ENCODE measurements around the gene CD59.
"Not testable (repeated sequence)": the region's sequence is repeated elsewhere in the genome, so short reads cannot be mapped to it uniquely, and the experiment has no call there.

The CD59 gene

DNA sequence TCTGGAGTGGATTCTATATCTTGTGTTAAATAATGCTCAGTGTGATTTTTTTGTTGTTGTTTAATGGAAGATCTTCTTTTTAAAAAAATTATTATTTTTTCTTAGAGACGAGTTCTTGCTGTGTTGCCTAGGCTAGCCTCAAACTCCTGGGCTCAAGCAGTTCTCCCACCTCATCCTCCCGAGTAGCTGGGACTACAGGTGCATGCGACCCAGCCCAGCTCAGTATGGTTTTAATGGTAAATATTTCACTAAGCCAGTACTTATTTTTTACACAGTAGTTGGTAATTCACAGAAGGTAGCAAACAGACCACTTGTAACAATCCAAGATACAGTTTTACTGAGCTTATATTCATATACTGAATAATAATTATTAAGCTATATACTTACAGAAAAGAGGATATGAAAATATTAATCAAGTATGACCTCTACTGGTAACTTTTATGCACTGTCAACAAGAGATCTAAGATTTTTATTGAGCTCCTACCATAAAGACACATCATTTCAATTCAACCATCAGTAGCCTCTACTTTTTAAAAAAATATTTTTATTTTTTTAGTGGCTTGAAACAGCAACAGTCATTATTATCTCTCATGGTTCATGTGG, 6.1 kb upstream of the CD59 start:
- peak in 1 of 2 donors; percentile 49 for DNase-seq

DNA sequence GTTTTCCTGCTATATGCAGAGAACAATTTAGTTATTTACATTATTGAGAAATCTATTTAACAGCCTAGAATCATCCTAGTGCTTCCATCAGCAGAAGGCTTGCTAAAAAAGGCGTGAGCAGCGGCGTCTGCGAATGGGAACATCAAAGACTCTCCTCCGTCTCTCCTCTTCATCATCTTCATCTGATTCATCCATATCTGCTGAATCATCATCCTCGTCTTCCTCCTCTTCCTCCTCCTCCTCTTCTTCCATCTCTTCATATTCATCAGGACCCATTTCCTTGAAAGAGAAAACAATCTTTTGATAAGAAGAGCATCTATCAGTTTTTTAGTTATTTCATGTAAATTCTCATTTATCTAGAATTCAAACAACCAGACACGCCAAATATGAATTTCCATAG, 5.6 kb upstream of the CD59 start:
- no peak for DNase-seq

DNA sequence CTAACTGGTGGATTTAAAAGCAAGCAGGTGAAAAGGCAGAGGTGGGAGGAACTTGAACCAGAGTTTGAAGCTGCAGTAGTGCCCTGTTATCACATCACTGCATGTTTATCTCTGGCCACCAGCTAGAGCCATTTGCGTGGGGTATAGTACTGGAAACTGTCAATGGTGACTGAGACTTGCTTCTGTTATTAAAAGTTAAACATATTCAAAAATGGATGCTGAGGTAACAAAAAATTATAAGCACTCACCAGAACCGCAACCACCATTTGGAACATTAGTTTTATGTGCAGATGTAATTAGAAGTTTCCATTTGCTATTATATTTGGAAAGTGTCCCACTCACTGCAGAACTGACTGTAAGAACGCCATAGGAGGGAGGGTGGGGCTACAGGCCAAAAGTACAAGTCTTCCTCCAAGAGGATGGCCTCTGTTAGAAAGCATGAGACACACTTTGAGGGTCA, 1.2 kb upstream of the CD59 start:
- no peak for DNase-seq

DNA sequence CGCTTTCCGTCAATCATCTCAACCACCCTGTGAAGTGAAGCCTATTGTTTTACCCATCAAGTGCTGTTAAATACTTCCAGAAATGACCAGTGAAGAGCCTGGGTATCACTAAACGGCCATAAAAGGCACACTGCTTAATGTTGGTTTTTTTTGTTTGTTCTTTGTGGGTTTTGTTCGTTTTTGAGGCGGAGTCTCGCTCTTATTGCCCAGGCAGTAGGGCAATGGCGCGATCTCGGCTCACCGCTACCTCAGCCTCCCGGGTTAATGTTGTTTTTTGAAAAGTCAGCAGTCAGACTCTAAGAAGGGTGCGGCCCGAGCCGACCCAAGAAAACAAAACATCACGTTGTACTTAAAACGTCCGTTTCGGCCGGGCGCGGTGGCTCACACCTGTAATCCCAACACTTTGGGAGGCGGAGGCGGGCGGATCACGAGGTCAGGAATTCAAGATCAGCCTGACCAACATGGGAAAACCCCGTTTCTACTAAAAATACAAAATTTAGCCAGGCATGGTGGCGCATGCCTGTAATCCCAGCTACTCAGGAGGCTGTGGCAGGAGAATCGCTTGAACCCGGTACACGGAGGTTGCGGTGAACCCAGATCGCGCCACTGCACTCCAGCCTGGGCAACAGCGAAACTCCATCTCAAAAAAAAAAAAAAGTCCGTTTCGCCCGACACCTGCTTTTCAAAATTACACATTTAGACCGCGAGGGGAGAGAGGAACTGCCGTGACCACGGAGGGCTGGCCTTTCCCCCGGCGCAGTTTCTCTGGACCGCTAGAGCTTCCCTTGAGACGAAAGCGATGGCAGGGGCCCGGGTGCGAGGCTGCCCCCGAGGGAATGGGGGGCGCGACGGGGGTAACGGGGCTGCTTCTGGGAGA, 714 bp downstream of the CD59 start:
- DNase-seq: no peak

DNA sequence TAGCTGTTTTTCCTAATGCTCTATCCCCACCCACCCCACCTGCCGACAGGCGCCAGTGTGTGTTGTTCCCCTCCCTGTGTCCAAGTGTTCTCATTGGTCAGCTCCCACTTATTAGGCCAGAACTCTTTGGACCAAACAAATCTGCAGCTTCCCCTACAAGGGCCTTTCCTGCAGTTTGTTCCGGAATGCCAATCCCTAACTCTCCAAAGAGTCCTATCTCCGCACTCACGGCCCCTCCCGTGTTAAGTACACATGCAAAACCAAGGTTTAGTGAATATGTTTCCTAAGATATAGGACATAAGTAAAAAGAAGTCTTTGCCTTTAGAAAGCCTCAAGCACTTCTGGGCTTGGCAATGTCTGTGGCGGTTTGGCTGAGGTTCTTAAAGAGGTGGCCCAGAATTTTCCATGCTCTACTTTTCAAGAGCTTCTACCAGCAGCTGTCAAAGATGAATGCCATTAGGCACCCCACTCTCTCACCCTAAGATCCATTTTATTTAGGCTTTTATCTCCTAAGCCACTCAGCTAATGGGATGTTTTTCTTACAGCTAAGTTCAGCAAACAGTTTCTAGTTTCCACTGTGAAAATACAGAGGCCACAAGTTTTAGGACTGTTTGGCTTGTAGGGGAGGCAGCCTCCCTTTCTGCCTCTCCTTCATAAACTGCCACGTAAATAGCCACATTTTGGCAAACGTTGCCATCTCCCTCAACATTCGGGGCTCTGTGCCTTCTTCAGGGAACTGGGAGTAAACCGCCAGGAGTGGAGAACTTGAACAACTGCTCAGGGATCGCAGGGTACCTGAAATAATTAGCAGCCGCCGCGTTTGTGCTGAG, 1.6 kb downstream of the CD59 start:
- DNase-seq: no peak

DNA sequence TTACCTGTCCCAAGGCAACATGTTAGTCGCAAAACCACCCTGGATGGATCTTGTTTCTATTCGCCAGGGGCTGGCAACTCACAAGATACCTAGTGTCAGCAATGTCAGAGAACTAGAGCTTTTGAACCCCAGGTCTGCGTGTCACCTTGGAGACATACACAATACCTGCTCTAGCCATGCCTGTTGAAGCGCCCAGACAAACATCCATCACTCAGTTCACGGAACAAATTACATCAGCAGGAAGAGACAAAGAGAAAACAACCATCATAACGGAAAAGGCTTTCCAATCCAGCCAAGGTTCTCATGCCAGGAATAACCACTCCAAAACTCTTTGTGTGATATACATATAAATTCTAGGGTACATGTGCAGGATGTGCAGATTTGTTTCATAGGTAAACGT, 2.2 kb downstream of the CD59 start:
- no peak for DNase-seq

DNA sequence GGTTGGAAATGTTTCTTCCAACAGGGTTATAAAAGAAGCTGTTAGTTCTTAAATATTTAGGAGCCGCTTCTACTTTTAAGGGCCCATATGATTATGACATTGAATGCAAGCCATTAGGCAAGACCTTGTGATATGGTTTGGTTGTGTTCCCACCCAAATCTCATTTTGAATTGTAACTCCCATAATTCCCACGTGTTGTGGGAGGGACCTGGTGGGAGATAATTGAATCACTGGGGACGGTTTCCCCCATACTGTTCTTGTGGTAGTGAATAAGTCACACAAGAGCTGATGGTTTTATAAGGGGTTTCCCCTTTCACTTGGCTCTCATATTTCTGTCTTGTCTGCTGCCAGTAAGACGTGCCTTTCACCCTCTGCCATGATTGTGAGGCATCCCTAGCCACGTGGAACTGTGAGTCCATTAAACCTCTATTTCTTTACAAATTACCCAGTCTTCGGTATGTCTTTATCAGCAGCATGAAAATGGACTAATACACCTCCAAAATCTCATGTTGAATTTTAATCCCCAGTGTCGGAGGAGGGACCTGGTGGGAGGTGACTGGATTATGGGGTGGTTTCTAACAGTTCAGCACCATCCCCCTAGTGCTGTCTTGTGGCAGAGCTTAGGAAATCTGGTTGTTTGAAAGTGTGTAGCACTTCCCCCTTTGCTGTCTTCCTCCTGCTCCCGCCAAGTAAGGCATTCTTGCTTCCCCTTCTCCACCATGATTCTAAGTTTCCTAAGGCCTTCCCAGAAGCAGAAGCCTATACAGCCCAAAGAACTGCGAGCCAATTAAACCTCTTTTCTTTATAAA, 4.3 kb downstream of the CD59 start:
- peak in 1 of 2 donors; percentile 31 for DNase-seq

DNA sequence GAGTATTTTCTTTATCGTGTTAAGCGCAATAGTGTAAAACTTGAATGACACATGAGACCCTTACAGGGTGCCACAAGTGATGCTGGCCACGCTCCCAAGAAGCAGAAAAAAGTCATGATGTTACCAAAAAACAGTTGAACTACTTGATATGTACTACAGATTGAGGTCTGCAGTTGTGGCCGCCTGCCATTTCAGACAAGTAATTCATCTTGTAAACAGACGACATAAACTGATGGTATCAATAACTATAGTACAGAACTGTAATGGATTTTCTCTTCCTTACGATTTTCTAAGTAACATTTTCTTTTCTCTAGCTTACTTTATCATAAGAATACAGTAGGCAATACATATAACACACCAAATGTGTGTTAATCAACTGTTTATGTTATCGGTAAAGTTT, 5.5 kb downstream of the CD59 start:
- no peak for DNase-seq

DNA sequence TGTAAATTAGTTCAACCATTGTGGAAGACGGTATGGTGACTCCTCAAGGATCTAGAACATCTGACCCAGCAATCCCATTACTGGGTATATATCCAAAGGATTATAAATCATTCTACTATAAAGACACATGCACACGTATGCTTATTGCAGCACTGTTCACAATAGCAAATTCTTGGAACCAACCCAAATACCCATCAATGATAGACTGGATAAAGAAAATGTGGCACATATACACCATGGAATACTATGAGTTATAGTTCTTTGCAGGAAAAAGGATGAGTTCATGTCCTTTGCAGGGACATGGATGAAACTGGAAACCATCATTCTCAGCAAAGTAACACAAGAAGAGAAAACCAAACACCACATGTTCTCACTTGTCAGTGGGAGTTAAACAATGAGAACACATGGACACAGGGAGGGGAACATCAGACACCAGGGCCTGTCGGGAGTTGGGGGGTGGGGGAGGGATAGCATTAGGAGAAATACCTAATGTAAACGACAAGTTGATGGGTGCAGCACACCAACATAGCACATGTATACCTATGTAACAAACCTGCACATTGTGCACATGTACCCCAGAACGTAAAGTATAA, 7.1 kb downstream of the CD59 start:
- DNase-seq: not testable (repeated sequence)

DNA sequence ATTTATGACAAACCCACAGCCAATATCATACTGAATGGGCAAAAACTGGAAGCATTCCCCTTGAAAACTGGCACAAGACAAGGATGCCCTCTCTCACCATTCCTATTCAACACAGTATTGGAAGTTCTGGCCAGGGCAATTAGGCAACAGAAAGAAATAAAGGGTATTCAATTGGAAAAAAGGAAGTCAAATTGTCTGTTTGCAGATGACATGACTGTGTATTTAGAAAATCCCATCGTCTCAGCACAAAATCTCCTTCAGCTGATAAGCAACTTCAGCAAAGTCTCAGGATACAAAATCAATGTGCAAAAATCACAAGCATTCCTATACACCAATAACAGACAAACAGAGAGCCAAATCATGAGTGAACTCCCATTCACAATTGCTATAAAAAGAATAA, 8.7 kb downstream of the CD59 start:
- not testable (repeated sequence) for DNase-seq

DNA sequence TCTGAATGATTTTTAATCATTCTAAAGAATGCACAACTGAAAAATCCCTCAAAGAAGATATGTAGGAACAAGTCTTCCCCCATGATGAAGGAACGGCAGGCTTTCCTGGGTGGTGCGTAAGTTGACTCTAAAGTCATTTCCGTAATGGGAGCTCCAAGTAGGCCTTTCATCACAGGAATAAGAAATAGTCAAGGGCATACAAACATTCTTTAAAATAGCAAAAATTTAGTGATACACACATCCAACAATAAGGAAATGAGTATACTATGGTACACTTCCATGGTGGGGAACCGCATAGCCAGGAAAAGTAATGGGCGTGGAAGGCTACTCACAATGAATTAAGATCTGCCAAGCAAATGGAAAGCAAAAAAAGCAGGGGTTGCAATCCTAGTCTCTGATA, 10.7 kb downstream of the CD59 start:
- DNase-seq: no peak

DNA sequence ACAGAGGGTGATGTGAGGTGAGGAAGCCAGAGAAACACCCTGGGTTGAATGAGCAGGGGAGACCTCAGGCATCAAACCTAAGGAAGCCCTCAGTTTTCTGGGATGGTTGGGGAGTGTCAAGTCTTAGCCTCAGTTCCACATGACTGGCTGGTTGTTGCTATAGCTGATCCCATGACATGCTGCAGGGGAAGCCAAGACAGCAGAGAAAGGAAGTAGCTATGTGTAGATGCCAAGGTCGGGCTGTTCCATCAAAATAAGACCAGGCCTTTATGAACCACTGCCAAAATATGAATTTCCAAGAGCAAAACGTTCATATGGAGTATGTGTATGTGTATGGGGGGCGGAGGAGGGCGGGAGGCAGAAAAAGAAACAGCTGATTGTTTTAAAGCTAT, 11.6 kb downstream of the CD59 start:
- peak; percentile 35 to 39 for DNase-seq

DNA sequence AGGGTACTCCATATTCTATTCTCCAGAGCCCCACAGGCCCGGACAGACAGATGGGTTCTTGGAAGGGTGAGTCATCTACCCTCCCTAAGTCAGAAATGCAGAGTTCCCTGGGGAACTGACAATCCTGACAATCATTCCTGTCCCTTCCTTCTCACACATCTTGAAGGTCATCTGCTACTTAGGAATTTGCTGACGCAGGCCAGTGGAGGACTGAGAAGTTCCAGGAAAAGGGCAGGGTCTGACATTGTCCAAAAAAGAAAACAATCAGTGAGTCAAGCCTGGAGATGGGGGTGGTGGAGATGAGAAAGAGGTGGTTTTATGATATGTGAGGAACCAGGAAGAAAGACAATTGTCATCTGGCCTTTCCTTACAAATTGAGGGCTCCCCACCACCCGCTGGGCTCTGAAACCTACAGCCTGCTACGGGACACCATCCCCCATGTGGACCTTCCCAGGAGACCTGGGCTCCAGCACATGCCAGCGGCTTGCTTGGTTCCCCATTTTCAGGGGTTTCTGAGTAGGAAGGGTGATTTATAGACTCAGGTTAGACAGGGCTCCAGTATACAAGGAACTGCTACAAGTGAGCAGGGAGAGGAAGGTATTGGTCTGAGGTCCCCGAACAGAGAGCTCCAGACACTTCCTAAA, 12.9 kb downstream of the CD59 start:
- no peak for DNase-seq

DNA sequence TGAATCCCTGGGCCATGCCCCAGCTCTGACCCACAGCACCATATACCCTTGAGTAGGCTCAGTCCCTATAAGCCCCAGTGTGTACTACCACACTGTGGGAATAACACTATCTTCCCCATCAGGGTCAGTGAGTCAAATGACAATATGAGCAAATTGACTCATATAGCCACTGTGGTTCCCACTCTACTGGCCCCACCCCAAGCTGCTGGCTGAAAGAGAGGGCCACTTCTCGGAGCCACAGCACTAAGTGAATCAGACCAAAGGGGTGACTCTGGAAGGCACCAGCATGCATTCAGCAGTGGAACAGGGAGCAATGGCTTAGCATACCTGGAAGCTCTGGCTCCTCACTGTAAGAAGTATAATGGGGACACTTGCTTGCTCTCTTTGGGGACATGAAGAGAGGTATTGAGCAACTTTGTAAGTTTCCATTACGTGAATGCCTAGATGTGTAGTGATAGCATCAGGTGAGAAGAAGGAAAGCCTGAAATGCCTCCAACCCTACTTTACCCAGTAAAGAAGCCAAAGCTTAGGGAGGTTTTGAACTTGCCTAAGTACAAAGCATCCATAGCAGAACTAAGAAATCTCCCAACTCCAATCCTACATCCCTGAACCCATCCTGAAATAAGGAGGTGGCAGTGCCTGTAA, 13.5 kb downstream of the CD59 start:
- no peak for DNase-seq

DNA sequence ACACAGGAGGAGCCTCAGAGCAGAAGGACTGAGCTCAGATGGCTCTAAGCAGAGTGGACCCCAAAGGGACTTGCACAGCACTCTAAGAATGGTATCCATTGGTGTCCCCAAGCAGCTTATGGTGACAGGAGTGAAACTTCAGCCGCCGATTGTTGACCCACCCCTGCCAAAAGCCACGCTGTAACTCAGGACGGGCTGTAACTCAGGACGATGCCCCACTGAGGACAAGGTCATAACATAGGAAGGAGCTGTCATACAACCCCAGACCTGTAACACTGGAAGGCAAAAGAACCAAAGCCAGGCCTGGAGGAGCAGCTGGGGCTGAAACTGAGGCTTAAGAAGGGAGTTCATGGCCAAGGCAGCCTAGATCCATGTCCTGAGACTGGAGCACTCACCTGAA, 14.2 kb downstream of the CD59 start:
- DNase-seq: no peak

DNA sequence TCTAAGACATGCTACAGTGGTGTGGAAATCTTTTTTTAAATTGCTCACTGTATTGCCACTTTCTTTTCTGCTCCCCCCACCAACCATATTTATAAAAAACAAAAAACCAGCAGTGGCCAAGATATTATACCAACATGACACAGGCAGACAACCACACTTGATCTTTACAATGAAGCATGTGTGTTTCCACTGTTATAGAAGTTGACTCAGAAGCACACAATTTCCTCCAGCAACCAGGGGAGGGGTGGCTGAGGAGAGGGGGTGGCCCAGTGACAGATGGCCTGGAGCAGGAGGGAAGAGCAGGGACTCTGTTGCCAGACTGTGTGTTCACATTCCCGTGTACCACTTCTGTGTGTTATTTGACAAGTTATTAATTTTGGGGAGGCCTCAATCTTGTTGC, 14.8 kb downstream of the CD59 start:
- DNase-seq: no peak

DNA sequence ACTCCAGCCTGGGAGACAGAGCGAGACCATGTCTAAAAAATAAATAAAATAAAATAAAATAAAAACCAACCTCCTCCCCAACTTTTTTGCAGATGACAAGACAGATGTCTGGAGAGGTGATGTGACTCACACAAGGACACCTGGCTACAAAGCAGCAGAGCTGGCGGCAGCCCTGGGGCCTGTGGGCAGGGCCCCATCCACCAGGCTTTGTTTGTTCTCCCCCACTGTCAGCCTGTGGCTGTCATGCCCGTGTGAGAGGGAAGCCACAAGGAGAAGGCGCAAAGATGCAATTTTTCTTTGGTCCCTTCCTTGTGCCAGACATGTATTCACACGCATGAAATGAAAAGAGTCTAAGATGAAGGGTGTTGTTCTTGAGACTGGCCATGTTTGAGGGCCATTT, 16.6 kb downstream of the CD59 start:
- no peak for DNase-seq

DNA sequence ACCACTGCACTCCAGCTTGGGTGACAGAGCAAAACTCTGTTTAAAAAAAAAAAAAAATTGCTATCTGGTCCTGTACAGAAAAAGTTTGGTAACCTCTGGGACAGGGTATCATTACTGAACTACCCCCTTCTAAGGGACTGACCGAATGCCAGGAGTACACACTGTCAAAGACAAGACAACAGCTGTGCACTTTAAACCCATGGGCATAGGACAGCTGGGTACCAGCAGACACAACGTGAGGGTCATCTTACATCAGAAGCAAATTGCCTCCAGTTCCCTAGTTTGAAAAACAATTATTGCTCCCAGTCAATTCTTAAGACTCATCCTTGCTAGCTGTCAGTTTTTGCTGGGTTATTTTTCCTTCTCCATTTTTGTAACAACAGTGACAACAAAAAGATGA, 17.8 kb downstream of the CD59 start:
- no peak for DNase-seq

DNA sequence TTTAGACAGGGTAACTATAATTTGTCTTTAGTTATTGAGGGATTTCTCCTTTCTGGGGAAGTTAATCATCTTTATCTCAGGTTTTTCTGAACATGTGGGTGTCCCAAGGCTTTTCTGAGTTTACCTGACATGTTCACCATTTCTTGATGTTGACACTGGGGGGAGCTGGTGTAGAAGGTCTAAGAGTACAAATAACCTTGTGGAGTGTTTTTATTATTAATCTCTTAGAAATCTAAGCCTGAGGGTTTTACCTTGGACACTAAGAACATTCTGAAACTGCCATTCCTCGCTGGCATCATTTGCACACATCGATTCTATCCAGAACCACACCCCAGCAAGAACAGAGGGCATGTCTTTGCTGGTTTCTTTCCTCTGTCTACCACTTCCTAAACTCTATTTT, 20.0 kb downstream of the CD59 start:
- DNase-seq: no peak

DNA sequence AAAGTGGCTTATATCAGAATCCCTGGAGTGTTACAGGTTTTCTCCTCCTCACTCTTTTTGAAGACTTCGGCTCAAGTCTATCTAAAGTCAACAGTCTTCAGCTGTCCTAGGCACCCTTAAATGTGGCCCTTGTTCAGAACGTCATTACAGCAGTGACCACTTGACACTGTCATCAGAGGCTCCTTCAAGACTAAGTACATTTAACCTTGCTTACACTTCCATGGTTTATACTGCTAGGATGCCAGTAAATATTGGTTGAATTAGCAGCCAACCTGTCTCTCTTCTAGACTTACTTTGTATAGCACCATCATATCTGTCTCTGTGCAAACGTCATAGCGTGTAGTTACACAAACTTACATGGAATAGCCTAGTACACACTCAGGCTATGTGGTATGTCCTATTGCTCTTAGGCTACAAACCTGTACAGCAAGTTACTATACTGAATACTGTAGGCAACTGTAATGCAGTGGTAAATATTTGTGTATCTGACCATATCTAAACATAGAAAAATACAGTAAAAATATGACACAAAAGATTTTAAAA, 22.3 kb downstream of the CD59 start:
- DNase-seq: no peak
